Tibial nerve (tissue), 4 donors: ENCODE measurements around the gene SDR39U1. TPM values are rescaled to one million over a fixed set of nuclear protein-coding genes. Genes with fewer than 3 reads are reported as not detected.
A peak's percentile ranks its signal among the peaks of the same experiment; 100 is the strongest.

Source experiments
- DNase-seq, 2 donors: peaks; one replicate each; pipeline ENCODE4 v3.0.0-alpha.2; 2019; ENCODE audit warnings: low spot score in 2 of 2
- H3K27ac ChIP-seq, 4 donors: fragments of 200-600 bp; sonication (generic) in 3 of 4; one replicate each; pipeline ENCODE4 v1.5.1; 2017 to 2019; ENCODE audit warnings: mild to moderate bottlenecking in 1 of 4
- H3K27me3 ChIP-seq, 2 donors: fragments of 200-600 bp; sonication (generic) in 1 of 2; one replicate each; pipeline versions ENCODE4 v1.5.1 to v1.6.0; 2017 to 2019
- H3K36me3 ChIP-seq, 3 donors: fragments of 200-600 bp; sonication (generic); one replicate each; pipeline ENCODE4 v1.5.1; 2018 to 2019
- H3K4me1 ChIP-seq, 4 donors: fragments of 200-600 bp; sonication (generic) in 3 of 4; one replicate each; pipeline ENCODE4 v1.5.1; 2017 to 2019
- H3K4me3 ChIP-seq, 4 donors: fragments of 200-600 bp; sonication (generic) in 3 of 4; one replicate each; pipeline ENCODE4 v1.5.1; 2017 to 2019; ENCODE audit warnings: mild to moderate bottlenecking in 1 of 4, moderate library complexity in 1 of 4
- H3K9me3 ChIP-seq, 4 donors: fragments of 200-600 bp; sonication (generic) in 3 of 4; one replicate each; pipeline ENCODE4 v1.5.1; 2017 to 2019
- EP300 ChIP-seq, 2 donors: sonication (generic); formaldehyde crosslinking; IDR thresholded peaks; one replicate each; pipeline ENCODE4 v1.6.1; 2017; ENCODE audit warnings: antibody characterized with exemption in 2 of 2, mild to moderate bottlenecking in 1 of 2
- POLR2A ChIP-seq, 2 donors: fragments of 450-650 bp; IDR thresholded peaks; one replicate each; pipeline ENCODE4 v1.6.1; 2017; ENCODE audit warnings: antibody characterized with exemption in 2 of 2, mild to moderate bottlenecking in 2 of 2, moderate library complexity in 2 of 2
- WGBS, 2 donors: methylation state at CpG; one replicate each; pipeline ENCODE4 v1.1.5; 2018; 5-methylcytosine and 5-hydroxymethylcytosine counted together
- total RNA-seq, 4 donors: library from RNA; depleted of rRNA; stranded (reverse); fragments of >200 nt; gene quantifications; one replicate each; pipeline ENCODE4 v1.1.0, GENCODE V29; 2016
- TF ChIP-seq, protein P1 (sequence below), 5 experiments: fragments of 200-600 bp in 3 of 5; fragments of 450-650 bp in 2 of 5; sonication (generic) in 3 of 5; IDR thresholded peaks; one replicate each; pipeline ENCODE4 v1.5.1; 2016 to 2019; ENCODE audit warnings: antibody characterized with exemption in 5 of 5, mild to moderate bottlenecking in 3 of 5, moderate library complexity in 2 of 5

Gene SDR39U1
- total RNA-seq, 4 donors from 2014 or later: 37.9 to 64.9 (median 60.8) TPM

DNA sequence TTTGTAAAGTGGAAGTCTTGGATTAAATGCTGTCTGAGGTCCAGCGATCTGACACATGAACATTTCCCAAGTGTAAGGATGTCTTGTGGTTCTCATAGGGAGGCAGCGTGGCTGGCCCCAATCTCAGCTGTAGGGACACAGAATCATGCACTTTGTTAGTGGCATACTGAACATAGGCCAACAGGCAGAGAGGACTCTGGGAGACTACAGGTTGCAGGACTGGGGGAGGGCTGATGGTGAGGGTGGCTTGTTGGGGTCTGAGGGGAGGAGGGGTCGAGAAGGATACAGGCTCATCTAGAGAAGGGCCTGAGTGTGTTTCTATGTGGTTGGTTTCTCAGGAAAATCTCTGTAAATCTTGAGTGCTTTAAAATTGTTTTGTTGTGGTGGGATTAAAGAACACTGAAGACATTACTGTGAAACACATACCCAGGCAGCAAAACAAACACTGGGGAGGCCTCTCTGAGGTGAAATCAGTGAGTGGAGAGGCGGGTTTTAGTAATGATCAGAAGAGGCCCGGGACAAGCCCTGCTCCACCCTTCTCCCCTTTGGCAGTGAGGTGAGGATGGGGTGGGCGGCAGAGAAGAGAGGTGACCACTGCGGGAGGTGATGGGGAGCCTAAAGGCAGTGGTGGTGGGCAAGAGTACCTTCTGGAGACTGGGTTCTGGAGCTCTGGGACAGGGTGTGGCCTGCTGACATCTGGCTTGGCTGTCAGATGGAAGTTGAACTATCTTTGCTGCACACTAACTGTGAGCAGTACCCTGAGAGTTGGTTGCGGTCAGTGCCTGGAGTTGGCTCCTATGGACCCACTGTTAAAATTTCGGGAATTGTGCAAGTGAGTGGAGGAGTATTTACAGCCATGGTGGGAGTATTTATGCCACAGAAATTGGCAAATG lies 40.5 kb downstream of the SDR39U1 start:
- H3K27me3 ChIP-seq: no peaks in the 10 kb centered on the region
- H3K4me1 ChIP-seq: peaks cover 0 to 72% (median 30%) of the 10 kb centered on the region in 4 donors
- peaks cover 0 to 13% (median 0%) of the 10 kb centered on the region in 3 donors for H3K36me3 ChIP-seq
- TF ChIP-seq POLR2A (IDR thresholded peaks at IDR 0.05): no peak
- TF ChIP-seq, protein P1, sequence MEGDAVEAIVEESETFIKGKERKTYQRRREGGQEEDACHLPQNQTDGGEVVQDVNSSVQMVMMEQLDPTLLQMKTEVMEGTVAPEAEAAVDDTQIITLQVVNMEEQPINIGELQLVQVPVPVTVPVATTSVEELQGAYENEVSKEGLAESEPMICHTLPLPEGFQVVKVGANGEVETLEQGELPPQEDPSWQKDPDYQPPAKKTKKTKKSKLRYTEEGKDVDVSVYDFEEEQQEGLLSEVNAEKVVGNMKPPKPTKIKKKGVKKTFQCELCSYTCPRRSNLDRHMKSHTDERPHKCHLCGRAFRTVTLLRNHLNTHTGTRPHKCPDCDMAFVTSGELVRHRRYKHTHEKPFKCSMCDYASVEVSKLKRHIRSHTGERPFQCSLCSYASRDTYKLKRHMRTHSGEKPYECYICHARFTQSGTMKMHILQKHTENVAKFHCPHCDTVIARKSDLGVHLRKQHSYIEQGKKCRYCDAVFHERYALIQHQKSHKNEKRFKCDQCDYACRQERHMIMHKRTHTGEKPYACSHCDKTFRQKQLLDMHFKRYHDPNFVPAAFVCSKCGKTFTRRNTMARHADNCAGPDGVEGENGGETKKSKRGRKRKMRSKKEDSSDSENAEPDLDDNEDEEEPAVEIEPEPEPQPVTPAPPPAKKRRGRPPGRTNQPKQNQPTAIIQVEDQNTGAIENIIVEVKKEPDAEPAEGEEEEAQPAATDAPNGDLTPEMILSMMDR (IDR thresholded peaks at IDR 0.05): no peak
- no peak for TF ChIP-seq EP300 (IDR thresholded peaks at IDR 0.05)
- H3K9me3 ChIP-seq: no peaks in the 10 kb centered on the region
- 47 to 48% methylated on average over 9 of the region's 9 CpGs for WGBS, 2 donors
- DNase-seq: no peak
- no peak overlapping the region for H3K4me3 ChIP-seq
- peak overlapping the region in 3 of 4 donors; percentile 0 to 89 (median 80) for H3K27ac ChIP-seq

DNA sequence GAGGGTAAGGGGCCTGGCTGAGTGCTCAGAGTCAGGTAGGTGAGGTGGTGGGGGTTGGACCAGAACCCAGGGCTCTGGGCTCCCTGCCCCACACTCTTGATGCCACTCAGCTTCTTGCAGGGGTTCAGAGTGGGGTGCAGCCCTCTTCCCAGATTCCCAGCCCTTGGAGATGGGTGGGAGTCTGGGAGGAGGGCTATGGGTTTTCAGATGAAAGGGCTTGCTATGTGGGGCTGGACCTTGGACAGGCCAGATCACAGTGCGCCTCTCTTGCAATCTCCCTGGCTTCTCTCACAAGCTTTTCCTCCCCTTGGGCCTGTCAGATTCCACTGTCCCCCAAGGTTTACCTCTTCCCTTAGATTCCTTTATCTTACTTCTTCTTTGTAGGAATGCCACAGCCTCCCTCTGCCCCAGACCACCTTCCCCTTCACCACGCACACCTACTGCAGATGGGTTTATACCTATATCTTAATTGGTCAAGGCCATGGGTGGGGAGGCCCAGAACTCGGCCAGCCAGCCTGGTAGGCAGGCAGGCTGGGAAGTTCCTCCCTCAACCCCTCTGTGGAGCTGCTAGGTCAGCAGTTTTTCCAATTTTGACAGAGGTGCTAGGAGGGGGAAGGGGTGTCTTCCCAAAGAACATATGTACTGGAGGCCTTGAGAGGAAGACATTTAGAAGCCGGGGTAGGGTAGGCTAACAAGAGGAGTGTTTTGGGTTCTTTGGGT lies 42.4 kb downstream of the SDR39U1 start:
- DNase-seq: no peak
- H3K36me3 ChIP-seq: no peaks in the 10 kb centered on the region
- TF ChIP-seq, protein P1 (IDR thresholded peaks at IDR 0.05): no peak
- peak in 1 of 2 donors; percentile 22 for TF ChIP-seq EP300 (IDR thresholded peaks at IDR 0.05)
- no peak for TF ChIP-seq POLR2A (IDR thresholded peaks at IDR 0.05)
- no peaks in the 10 kb centered on the region for H3K9me3 ChIP-seq
- peak overlapping the region; percentile 16 to 89 (median 80) for H3K27ac ChIP-seq
- H3K4me1 ChIP-seq: peaks cover 0 to 72% (median 30%) of the 10 kb centered on the region in 4 donors
- peak overlapping the region in 3 of 4 donors; percentile 70 to 88 (median 74) for H3K4me3 ChIP-seq
- H3K27me3 ChIP-seq: no peaks in the 10 kb centered on the region
- 39 to 43% methylated on average over 4 of the region's 4 CpGs for WGBS, 2 donors

DNA sequence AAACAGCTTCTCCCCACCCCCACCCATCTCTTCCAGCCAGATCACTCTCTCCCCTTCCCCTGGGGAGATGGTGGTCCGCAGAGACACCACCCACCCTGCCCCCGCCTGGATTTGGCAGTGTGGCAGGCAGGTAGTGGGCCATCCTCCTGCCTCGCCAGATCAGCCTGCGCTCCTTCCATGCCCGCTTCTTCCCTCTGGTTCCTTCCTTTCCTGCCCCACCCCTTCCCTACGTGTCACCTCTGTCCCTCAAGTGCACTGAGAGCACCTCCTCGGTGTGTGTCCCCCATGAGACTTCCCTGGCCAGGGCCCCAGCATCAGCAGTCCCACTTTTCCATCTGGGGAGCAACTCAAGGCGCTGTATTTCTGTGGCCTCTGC lies 43.1 kb downstream of the SDR39U1 start:
- H3K27me3 ChIP-seq: no peaks in the 10 kb centered on the region
- H3K4me3 ChIP-seq: peak overlapping the region; percentile 55 to 88 (median 72)
- TF ChIP-seq, protein P1 (IDR thresholded peaks at IDR 0.05): no peak
- no peak for TF ChIP-seq EP300 (IDR thresholded peaks at IDR 0.05)
- TF ChIP-seq POLR2A (IDR thresholded peaks at IDR 0.05): no peak
- peaks cover 0 to 69% (median 29%) of the 10 kb centered on the region in 4 donors for H3K4me1 ChIP-seq
- 7 to 19% methylated on average over 7 to 8 of the region's 8 CpGs for WGBS, 2 donors
- H3K27ac ChIP-seq: peak overlapping the region; percentile 16 to 89 (median 80)
- H3K36me3 ChIP-seq: no peaks in the 10 kb centered on the region
- no peaks in the 10 kb centered on the region for H3K9me3 ChIP-seq
- DNase-seq: no peak

DNA sequence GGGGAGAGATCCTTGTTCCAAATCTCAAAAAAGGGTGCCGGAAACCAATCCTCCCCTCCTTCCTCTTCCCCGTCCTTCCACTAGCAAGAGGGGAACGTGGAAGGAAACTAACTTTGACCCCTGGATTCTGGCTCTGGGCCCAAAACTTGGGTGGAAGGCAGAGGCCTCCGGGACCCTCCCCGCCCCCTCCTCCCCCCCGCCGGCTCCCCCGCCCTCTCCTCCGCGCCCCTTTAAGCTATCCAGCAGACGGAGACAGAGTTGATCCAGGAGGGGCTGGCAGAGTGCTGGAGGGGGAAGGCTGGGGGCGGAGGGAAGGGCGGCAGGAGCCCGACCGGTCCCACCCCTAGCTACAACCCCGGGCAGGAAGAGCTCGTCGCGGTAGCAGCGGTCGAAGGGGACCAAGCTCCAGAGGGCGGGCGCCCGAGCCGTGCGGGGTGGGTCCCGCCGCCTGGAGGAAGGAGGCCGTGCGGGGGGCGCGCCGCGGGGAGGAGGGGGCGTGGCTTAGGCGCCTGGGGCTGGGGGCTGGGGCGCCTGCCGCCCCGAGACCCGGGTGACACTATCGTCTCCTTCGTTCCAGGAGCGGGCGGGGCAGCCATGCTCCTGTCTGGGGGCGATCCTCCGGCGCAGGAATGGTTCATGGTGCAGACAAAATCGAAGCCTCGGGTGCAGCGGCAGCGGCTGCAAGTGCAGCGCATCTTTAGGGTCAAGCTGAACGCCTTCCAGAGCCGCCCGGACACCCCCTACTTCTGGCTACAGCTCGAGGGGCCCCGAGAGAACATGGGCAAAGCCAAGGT lies 43.7 kb downstream of the SDR39U1 start, which contains the start of gene NYNRIN:
Gene NYNRIN (plus strand): TSS at position 351 of the 794 bp plus-strand sequence. CDS start 244 bp downstream, at position 595.
- WGBS, 2 donors: 0 to 2% methylated on average over 28 to 45 of the region's 57 CpGs
- Histone ChIP-seq H3K27me3 (no peaks in the 10 kb centered on the region), H3K27ac (peak within 1 kb of the TSS; percentile 16 to 89 (median 80)), H3K4me3 (peak within 1 kb of the TSS; percentile 55 to 88 (median 72)), H3K36me3 (no peaks in the 10 kb centered on the region), H3K4me1 (peaks cover 0 to 63% (median 26%) of the 10 kb centered on the region in 4 donors), H3K9me3 (no peaks in the 10 kb centered on the region)
- no peak for DNase-seq
- TF ChIP-seq POLR2A (IDR thresholded peaks at IDR 0.05): no peak
- TF ChIP-seq EP300 (IDR thresholded peaks at IDR 0.05): no peak
- TF ChIP-seq, protein P1 (IDR thresholded peaks at IDR 0.05): no peak
